ENCODE measurements around the gene FEM1B. TPM values are rescaled to one million over a fixed set of nuclear protein-coding genes. Genes with fewer than 3 reads are reported as not detected.

The FEM1B gene
- total and polyA plus RNA-seq, 2 donors (not counting 3 experiments of a cell fraction or from before 2014, with no cell fraction given) = 11.1 to 33.2 TPM

DNA sequence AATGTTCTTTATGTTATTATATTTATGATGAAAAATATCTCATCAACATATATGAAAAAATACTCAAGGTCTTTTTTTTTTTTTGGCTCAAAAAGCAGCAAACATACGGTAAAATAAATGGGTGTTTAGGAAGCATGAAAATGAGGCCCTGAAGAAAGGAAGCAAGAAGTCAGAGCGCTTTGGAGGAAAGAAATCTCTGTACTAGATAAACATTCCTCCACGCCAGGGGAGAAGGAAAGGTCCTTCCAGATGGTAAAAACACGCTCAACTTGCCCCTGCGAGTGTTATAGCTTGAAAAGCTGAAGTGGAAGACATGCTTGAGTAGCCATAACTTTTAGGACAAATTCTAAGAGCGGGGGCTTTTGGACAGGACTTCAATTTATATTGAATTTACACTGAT, 52.9 kb downstream of the FEM1B start:
- no peaks in the 10 kb centered on the region for H3K9me3 ChIP-seq (replicated peaks; ENCODE audit: control insufficient read depth, insufficient read depth, low read length)
- no peak overlapping the region for H3K4me3 ChIP-seq (replicated peaks in 1 of 3; ENCODE audit: insufficient read depth in 1 of 3, low read depth in 1 of 3, low read length in 3 of 3)
- no peaks in the 10 kb centered on the region for H4K20me1 ChIP-seq (replicated peaks; ENCODE audit: control insufficient read depth, extremely low read depth, insufficient read depth, low read length)
- DNase-seq (ENCODE audit: low read depth, low spot score) = no peak
- dilution Hi-C loops (cut with MboI; ENCODE audit: extremely low pct_ligation_motif_present, low sequenced_read_pairs) (no loop called here), intact Hi-C loops (cut with micrococcal nuclease) (no loop called here)
- H3K27me3 ChIP-seq (ENCODE audit: control insufficient read depth in 2 of 2, insufficient read depth in 2 of 2, low read length in 2 of 2) = peaks cover 0 to 8% of the 10 kb centered on the region in 2 experiments
- ChIA-PET POLR2A (no interaction called here), CTCF (no interaction called here)
- no peak overlapping the region for H3K27ac ChIP-seq (ENCODE audit: insufficient read depth, low read depth, low read length)
- H3K4me2 ChIP-seq (ENCODE audit: insufficient read depth, low read length) = no peak overlapping the region
- H2AFZ ChIP-seq (ENCODE audit: low read depth, low read length) = no peak overlapping the region
- no peaks in the 10 kb centered on the region for H3K79me2 ChIP-seq (ENCODE audit: control insufficient read depth, insufficient read depth, low read length)
- no peak for TF ChIP-seq FOS (IDR thresholded peaks at IDR 0.05; ENCODE audit: borderline replicate concordance, insufficient read depth, low read length)
- no peak for TF ChIP-seq JUN (IDR thresholded peaks at IDR 0.05; ENCODE audit: borderline replicate concordance, insufficient read depth, insufficient read length, low read depth)
- no peak for TF ChIP-seq GATA2 (IDR thresholded peaks at IDR 0.05; ENCODE audit: insufficient read depth, insufficient read length, low read depth, low read length)
- no peak for TF ChIP-seq POLR2AphosphoS5 (IDR thresholded peaks at IDR 0.05; ENCODE audit: insufficient read depth, low read depth, low read length)
- no peak for TF ChIP-seq POLR2A (IDR thresholded peaks at IDR 0.05; ENCODE audit: low read depth, low read length)
- TF ChIP-seq EZH2 (IDR thresholded peaks at IDR 0.05; ENCODE audit: borderline replicate concordance, low read depth, low read length, severe bottlenecking) = no peak
- TF ChIP-seq MYC (IDR thresholded peaks at IDR 0.05; ENCODE audit: low read depth, low read length) = no peak
- TF ChIP-seq, protein P1, sequence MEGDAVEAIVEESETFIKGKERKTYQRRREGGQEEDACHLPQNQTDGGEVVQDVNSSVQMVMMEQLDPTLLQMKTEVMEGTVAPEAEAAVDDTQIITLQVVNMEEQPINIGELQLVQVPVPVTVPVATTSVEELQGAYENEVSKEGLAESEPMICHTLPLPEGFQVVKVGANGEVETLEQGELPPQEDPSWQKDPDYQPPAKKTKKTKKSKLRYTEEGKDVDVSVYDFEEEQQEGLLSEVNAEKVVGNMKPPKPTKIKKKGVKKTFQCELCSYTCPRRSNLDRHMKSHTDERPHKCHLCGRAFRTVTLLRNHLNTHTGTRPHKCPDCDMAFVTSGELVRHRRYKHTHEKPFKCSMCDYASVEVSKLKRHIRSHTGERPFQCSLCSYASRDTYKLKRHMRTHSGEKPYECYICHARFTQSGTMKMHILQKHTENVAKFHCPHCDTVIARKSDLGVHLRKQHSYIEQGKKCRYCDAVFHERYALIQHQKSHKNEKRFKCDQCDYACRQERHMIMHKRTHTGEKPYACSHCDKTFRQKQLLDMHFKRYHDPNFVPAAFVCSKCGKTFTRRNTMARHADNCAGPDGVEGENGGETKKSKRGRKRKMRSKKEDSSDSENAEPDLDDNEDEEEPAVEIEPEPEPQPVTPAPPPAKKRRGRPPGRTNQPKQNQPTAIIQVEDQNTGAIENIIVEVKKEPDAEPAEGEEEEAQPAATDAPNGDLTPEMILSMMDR (IDR thresholded peaks at IDR 0.05; ENCODE audit: extremely low read depth in 1 of 2, insufficient read depth in 1 of 2, low read depth in 1 of 2, low read length in 2 of 2) = no peak
- TF ChIP-seq, protein P2, sequence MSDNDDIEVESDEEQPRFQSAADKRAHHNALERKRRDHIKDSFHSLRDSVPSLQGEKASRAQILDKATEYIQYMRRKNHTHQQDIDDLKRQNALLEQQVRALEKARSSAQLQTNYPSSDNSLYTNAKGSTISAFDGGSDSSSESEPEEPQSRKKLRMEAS (IDR thresholded peaks at IDR 0.05; ENCODE audit: insufficient read depth, insufficient read length) = no peak
- H3K4me1 ChIP-seq (ENCODE audit: control insufficient read depth, extremely low read depth, insufficient read depth, low read length) = peaks cover 9% of the 10 kb centered on the region
- no peak overlapping the region for H3K9ac ChIP-seq (replicated peaks; ENCODE audit: extremely low read depth, insufficient read depth, low read length)
- FAIRE-seq = no peak
- no peaks in the 10 kb centered on the region for H3K36me3 ChIP-seq (ENCODE audit: control insufficient read depth in 2 of 2, extremely low read depth in 1 of 2, insufficient read depth in 2 of 2, low read length in 2 of 2)
- no peaks in the 10 kb centered on the region for H3K9me1 ChIP-seq (replicated peaks; ENCODE audit: control insufficient read depth, extremely low read depth, insufficient read depth, low read length)
- no TSS peak for BruUV-seq (replicated peaks)
